Renal cortex interstitium (tissue), 11 donors: ENCODE data around the gene PPP1R3C. TPM values are rescaled to one million over a fixed set of nuclear protein-coding genes. Genes with fewer than 3 reads are reported as not detected.

ENCODE experiments used
- DNase-seq, 11 donors: peaks; one replicate each; pipeline ENCODE4 v3.0.0-alpha.2; 2013; ENCODE audit warnings: low read depth in 9 of 11, low spot score in 4 of 11; ENCODE audit errors: extremely low read depth in 1 of 11
- polyA plus RNA-seq, 3 donors: library from polyadenylated mRNA; unstranded; fragments of 120-200 nt; gene quantifications; one replicate each; pipeline ENCODE4 v1.2.1, GENCODE V29; 2013; ENCODE audit not compliant: insufficient read length in 3 of 3

Gene PPP1R3C
- polyA plus RNA-seq, 3 donors: 34.0 to 40.5 (median 37.8) TPM

DNA sequence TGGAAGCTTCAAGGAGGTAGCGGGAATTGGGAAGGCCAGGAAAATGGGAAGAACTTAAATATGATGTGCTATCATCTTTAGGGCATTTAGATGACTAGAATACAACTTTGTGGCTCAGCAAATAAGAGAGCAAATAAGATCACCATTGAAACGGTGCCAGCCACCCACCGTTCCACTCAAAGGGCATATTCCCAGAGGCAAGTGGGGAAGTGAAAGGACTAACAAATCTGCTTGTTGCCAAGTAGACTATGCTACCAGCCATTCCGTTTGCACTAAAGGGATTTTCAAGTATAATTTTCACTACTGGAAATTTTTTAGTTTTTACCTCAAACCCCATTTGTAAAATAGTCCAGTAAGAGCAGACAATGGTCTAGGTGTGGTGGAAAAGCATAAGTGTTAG, 4.0 kb upstream of the PPP1R3C start:
- DNase-seq: no peak

DNA sequence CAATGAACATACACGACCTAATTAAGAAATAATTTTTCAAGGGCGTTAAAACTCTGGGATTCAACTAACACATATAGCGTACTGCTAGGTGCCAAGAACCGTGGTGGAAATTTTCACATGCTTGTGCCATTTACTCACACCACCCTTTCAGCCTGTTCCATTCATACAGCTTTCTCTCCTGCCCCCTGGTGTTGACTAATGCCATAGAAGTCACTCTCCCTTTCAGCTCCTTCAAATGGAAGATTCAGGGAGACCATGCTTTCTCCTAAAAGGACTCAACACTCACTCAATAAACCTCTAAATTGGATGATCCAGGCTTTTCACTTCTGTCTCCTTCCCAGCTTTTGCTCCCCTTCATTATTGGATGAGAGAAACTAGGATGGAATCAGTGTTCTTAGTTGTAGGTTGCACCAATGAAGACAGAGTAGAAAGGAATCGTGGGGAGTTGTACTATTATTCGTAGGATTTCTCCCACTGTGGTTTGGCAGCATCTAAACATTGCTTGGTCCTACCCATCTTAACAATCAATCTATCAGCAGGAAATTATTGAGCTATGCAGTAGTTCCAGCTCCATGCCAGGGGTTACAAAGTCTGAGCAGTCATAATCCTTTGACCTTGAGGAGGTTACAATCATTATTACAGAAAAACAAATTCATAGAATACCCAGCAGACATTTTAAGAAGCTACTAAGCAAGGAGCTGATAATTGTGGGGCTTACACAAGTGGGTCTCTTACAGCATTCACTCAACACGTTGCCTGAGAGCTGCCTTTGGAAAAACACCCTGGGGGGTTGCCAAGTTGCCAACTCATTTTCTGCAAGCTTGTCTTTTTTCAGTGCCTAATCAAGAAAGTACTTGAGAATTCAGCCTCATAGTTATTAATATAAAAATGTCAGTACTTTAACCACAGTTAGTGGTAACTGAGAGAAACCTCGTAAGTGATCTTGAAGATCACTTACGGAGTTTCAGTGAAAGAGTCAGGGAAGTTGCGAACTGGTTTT, 2.8 kb upstream of the PPP1R3C start:
- peak; percentile 47 to 80 (median 63) for DNase-seq

GRCh38 chr10:91634898-91635297, 2.0 kb upstream of the PPP1R3C start:
- DNase-seq: no peak

GRCh38 chr10:91634246-91634645, 1.4 kb upstream of the PPP1R3C start:
- no peak for DNase-seq

DNA sequence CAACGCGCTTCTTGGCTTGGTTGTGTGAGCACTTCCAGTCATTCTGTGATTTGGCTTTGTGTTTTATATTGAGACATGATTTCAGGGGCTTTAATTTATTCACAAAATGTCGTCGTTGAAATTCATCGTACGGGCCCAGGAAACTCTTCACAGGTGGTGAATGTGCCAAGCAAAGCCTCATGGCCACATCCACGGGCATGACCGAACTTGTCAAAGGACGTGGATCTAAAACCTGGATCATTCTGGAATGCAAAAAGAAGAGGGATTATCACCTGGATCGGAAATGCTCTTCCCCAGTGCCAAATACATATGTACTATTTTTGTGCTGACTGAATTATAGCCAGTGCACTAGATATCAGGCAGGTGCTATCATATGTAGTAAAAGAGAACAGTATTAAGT, 2.2 kb downstream of the PPP1R3C start:
- DNase-seq: no peak

DNA sequence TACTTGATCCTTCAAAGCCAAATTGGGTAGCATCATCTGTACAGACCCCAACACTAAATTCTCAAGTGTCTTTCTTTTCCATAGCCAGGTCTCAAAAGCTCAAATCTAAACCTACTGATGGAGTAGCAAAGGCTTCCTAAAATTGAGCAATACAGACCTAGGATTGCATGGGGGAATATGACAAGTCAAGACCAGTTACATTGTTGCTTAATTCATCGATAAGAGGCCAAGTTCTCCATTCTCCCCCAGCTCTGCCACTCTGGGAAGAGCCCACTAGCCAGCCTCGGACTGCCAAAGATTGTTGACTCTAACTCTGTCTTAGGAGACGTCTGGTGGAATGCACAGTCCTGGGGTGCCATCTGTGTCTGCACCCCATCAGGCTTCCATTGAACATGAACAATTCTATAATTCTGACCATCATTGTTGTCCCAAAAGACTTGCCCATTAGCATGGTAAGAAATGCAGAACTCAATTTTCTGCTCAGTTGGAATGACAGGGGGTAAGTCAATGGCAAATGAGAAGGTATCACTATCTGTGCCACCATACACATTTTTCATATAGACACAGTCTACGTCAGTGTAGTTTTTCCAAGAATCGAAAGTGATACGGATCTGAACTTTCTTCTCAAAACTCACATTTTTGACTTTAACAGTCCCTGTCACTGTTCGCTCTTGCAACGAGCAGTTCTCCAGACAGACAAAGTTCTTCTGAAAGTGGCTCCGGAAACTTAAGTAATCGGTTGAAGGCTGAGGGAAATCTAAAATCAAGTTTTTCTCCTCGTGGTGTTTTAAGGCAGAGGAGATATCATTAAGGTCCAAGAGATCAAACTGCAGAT, 2.9 kb downstream of the PPP1R3C start:
- DNase-seq: no peak

DNA sequence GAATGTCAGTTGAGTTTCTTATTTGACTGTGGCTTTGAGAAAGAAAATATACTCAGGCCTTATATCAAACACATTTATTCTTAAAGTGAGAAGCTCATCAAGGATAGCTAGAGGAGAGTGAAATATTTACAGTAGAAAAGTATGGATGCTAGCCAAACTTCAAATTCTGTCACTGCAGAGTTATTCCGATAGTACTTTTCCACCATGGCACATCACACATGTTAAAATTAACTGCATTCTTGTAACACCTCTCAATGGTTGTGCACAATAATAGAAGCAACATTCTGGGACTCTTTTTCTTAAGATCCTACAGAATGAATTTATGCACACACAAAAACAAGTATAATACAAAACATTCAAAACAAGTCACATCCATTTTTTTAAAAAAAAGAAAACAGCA, 4.5 kb downstream of the PPP1R3C start:
- no peak for DNase-seq

GRCh38 chr10:91627344-91628102, 5.3 kb downstream of the PPP1R3C start:
- no peak for DNase-seq

- DNase-seq: no peak
Observed at GRCh38 chr10:91626936-91627335, 5.9 kb downstream of the PPP1R3C start.

DNA sequence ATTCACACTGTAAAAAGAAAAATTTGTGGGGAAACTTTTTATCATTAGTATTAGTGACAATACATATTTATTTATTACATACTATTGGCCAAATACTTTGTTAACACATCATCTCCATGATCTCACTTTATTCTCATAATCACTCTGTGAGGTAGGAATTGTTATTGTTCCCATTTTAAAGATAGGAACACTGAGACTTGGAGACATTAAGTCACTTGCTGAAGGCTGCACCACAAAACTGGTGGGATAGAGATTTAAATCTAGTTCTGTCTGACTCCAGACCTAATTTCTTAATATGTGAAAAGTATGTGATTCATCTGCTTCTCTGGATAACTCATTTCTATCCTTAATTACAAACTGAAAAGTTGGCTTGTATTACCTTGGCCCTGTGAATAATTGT, 8.2 kb downstream of the PPP1R3C start:
- DNase-seq: no peak

- no peak for DNase-seq
Observed at GRCh38 chr10:91622601-91623000, 10.3 kb downstream of the PPP1R3C start.

- DNase-seq: no peak
Observed at GRCh38 chr10:91621483-91622113, 11.3 kb downstream of the PPP1R3C start.

DNA sequence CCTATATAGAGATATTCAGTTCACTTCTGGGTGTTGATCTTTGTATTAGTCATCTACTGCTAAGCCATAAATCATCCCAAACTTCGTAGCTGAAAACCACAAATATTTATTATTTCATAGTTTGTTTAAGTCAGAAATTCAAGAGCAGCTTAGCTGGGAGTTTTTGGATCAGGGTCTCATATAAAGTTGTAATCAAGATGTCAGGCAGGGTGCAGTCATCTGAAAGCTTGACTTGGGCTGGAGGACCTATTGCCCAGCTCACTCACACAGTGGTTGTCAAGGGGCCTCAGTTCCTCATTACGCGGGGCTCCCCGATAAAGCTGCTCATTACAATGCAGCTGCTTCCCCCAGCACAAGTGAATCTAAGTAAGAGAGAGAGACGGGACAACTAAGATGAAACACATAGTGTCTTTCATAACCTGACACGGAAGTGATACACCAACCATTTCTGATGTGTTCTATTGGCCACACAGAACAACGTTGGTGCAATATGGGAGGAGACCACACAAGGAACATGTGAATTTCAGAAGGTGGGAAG, 15.7 kb downstream of the PPP1R3C start:
- no peak for DNase-seq

- no peak for DNase-seq
Observed at GRCh38 chr10:91616137-91616536, 16.7 kb downstream of the PPP1R3C start.

GRCh38 chr10:91614225-91614624, 18.6 kb downstream of the PPP1R3C start:
- no peak for DNase-seq

GRCh38 chr10:91613411-91614187, 19.3 kb downstream of the PPP1R3C start:
- no peak for DNase-seq

- DNase-seq: no peak
Observed at GRCh38 chr10:91610919-91611318, 22.0 kb downstream of the PPP1R3C start.

- no peak for DNase-seq
Observed at GRCh38 chr10:91610444-91610843, 22.4 kb downstream of the PPP1R3C start.
